H1 (cell line): ENCODE results near the gene MGME1. TPM values are rescaled to one million over a fixed set of nuclear protein-coding genes. Genes with fewer than 3 reads are reported as not detected.
A peak's percentile ranks its signal among the peaks of the same experiment; 100 is the strongest.

Experiments used
- CTCF ChIA-PET: fragments of 300-600 bp; sonication (Branson Sonifier 250); formaldehyde crosslinking; loops from one replicate; lab custom pipeline; 2021; ENCODE audit not compliant: partially characterized antibody; lab: Charles Lee
- POLR2A ChIA-PET: fragments of 300-600 bp; sonication (Branson Sonifier 250); formaldehyde crosslinking; loops from one replicate; lab custom pipeline; 2021; ENCODE audit warnings: inconsistent platforms; ENCODE audit not compliant: partially characterized antibody; lab: Charles Lee
- DNase-seq, 2 experiments: peaks; one replicate each; pipeline versions ENCODE4 v3.0.0 to v3.0.0-alpha.2; 2010 to 2022; ENCODE audit warnings: low spot score in 2 of 2, low read depth in 1 of 2, mixed read lengths in 1 of 2
- FAIRE-seq: peaks from 2 replicates; lab custom pipeline; 2011; peaks lifted over from hg19 to GRCh38; lab: Jason Lieb, UNC
- H2AFZ ChIP-seq: 2 replicates; pipeline ENCODE4 v1.8.1; 2012; ENCODE audit warnings: low read length, inconsistent platforms
- H2AK5ac ChIP-seq: 2 replicates; pipeline ENCODE4 v1.6.1; 2013; ENCODE audit warnings: low read depth, low read length
- H2BK120ac ChIP-seq: replicated peaks from 2 replicates; pipeline ENCODE3; 2013; ENCODE audit warnings: low read depth, low read length, inconsistent platforms
- H2BK12ac ChIP-seq: 2 replicates; pipeline ENCODE4 v1.6.1; 2013; ENCODE audit warnings: low read depth, low read length
- H2BK15ac ChIP-seq: 2 replicates; pipeline ENCODE4 v1.6.1; 2013; ENCODE audit warnings: low read length
- H2BK20ac ChIP-seq: 2 replicates; pipeline ENCODE4 v1.6.1; 2013; ENCODE audit warnings: low read length
- H2BK5ac ChIP-seq: 2 replicates; pipeline ENCODE4 v1.6.1; 2013; ENCODE audit warnings: low read depth, low read length
- H3K14ac ChIP-seq: 2 replicates; pipeline ENCODE4 v1.6.1; 2013; ENCODE audit warnings: inconsistent platforms; ENCODE audit not compliant: insufficient read length
- H3K18ac ChIP-seq: 2 replicates; pipeline ENCODE4 v1.6.1; 2013; ENCODE audit warnings: low read length; ENCODE audit errors: extremely low read depth
- H3K23ac ChIP-seq: 2 replicates; pipeline ENCODE4 v1.6.1; 2013; ENCODE audit warnings: inconsistent platforms; ENCODE audit not compliant: insufficient read length
- H3K23me2 ChIP-seq: 2 replicates; pipeline ENCODE4 v1.6.1; 2013; ENCODE audit warnings: low read depth, low read length
- H3K27ac ChIP-seq: 2 replicates; pipeline ENCODE4 v1.6.1; 2011; ENCODE audit warnings: low read depth, low read length, inconsistent platforms
- H3K27me3 ChIP-seq, 4 experiments: replicated peaks in 1 of 4; 1 replicate in 1 of 4; 2 replicates in 3 of 4; pipeline versions ENCODE4 v1.6.1 to v1.8.1; 2011 to 2013; ENCODE audit warnings: low read length in 3 of 4, mild to moderate bottlenecking in 3 of 4, inconsistent platforms in 2 of 4, mixed read lengths in 2 of 4, moderate library complexity in 1 of 4; ENCODE audit not compliant: control insufficient read depth in 3 of 4, insufficient read depth in 3 of 4; ENCODE audit errors: extremely low read depth in 1 of 4
- H3K36me3 ChIP-seq, 4 experiments: 2 replicates each; pipeline versions ENCODE4 v1.6.1 to v1.8.1; 2011 to 2013; ENCODE audit warnings: mild to moderate bottlenecking in 4 of 4, low read length in 3 of 4, moderate library complexity in 2 of 4, control low read depth in 1 of 4, inconsistent platforms in 1 of 4; ENCODE audit not compliant: insufficient read depth in 4 of 4, control insufficient read depth in 2 of 4
- H3K4ac ChIP-seq: replicated peaks from 2 replicates; pipeline ENCODE3; 2013; ENCODE audit warnings: low read length, low read depth, mixed read lengths, inconsistent platforms; ENCODE audit not compliant: insufficient read length
- H3K4me1 ChIP-seq, 4 experiments: replicated peaks in 1 of 4; 1 replicate in 1 of 4; 2 replicates in 3 of 4; pipeline versions ENCODE4 v1.6.1 to v1.8.1; 2011 to 2013; ENCODE audit warnings: low read length in 3 of 4, inconsistent platforms in 2 of 4, mixed read lengths in 1 of 4; ENCODE audit not compliant: insufficient read depth in 4 of 4, control insufficient read depth in 3 of 4
- H3K4me2 ChIP-seq, 2 experiments: 2 replicates each; pipeline versions ENCODE4 v1.6.1 to v1.8.1; 2011 to 2013; ENCODE audit warnings: low read depth in 2 of 2, low read length in 2 of 2, control low read depth in 1 of 2, inconsistent platforms in 1 of 2, mild to moderate bottlenecking in 1 of 2; ENCODE audit not compliant: insufficient read depth in 1 of 2
- H3K4me3 ChIP-seq, 4 experiments: fragments of 200-600, 300-600 bp in 1 of 4; sonication (generic), shearing (Covaris generic), sonication (Bioruptor Twin) in 1 of 4; 2 replicates each; pipeline versions ENCODE4 v1.5.1 to v1.8.1; 2011 to 2016; ENCODE audit warnings: low read length in 4 of 4, low read depth in 3 of 4, control low read depth in 2 of 4, inconsistent platforms in 2 of 4, mild to moderate bottlenecking in 2 of 4, mixed read lengths in 1 of 4, moderate library complexity in 1 of 4; ENCODE audit not compliant: insufficient read depth in 2 of 4; ENCODE audit errors: extremely low read depth in 1 of 4
- H3K56ac ChIP-seq: replicated peaks from 2 replicates; pipeline ENCODE3; 2013; ENCODE audit warnings: low read depth, mild to moderate bottlenecking, mixed read lengths, low read length, inconsistent platforms; ENCODE audit not compliant: insufficient read length
- H3K79me1 ChIP-seq: 2 replicates; pipeline ENCODE4 v1.6.1; 2013; ENCODE audit warnings: low read depth, low read length, control low read depth
- H3K79me2 ChIP-seq, 2 experiments: 2 replicates each; pipeline versions ENCODE4 v1.6.1 to v1.8.1; 2012 to 2013; ENCODE audit warnings: low read length in 2 of 2, mild to moderate bottlenecking in 2 of 2, inconsistent platforms in 1 of 2; ENCODE audit not compliant: insufficient read depth in 2 of 2, control insufficient read depth in 1 of 2
- H3K9ac ChIP-seq, 4 experiments: replicated peaks in 1 of 4; 1 replicate in 1 of 4; 2 replicates in 3 of 4; pipeline versions ENCODE4 v1.6.1 to v1.8.1; 2011 to 2013; ENCODE audit warnings: low read depth in 3 of 4, low read length in 3 of 4, control low read depth in 2 of 4, mild to moderate bottlenecking in 2 of 4, moderate library complexity in 2 of 4, inconsistent platforms in 1 of 4; ENCODE audit errors: extremely low read depth in 1 of 4
- H3K9me3 ChIP-seq, 2 experiments: 2 replicates each; pipeline versions ENCODE4 v1.6.1 to v1.8.1; 2012 to 2013; ENCODE audit warnings: mild to moderate bottlenecking in 2 of 2, moderate library complexity in 2 of 2, control low read depth in 1 of 2, inconsistent platforms in 1 of 2, low read depth in 1 of 2, low read length in 1 of 2, mixed read lengths in 1 of 2; ENCODE audit not compliant: insufficient read depth in 2 of 2
- H4K20me1 ChIP-seq, 2 experiments: replicated peaks in 1 of 2; 2 replicates each; pipeline versions ENCODE3 to v1.8.1; 2011 to 2013; ENCODE audit warnings: inconsistent platforms in 2 of 2, low read length in 2 of 2, mild to moderate bottlenecking in 1 of 2; ENCODE audit not compliant: insufficient read depth in 2 of 2, control insufficient read depth in 1 of 2
- H4K5ac ChIP-seq: 2 replicates; pipeline ENCODE4 v1.6.1; 2013; ENCODE audit warnings: low read length, low read depth, mixed read lengths, inconsistent platforms; ENCODE audit not compliant: insufficient read length
- H4K8ac ChIP-seq: 2 replicates; pipeline ENCODE4 v1.8.0; 2013; ENCODE audit warnings: mild to moderate bottlenecking, moderate library complexity, low read length, inconsistent platforms; ENCODE audit not compliant: insufficient read depth; ENCODE audit errors: extremely low read depth
- H4K91ac ChIP-seq: replicated peaks from 2 replicates; pipeline ENCODE3; 2013; ENCODE audit warnings: low read length, mixed read lengths, inconsistent platforms; ENCODE audit not compliant: insufficient read length
- CHD1 ChIP-seq: IDR thresholded peaks from 2 replicates; pipeline ENCODE4 v1.6.1; 2012; ENCODE audit warnings: low read depth, low read length, improper control_type of control experiment
- MAFK ChIP-seq: IDR thresholded peaks from 2 replicates; pipeline ENCODE4 v1.6.1; 2012; ENCODE audit warnings: low read depth, mild to moderate bottlenecking, improper control_type of control experiment, low read length
- POLR2A ChIP-seq, 2 experiments: IDR thresholded peaks; 1 replicate in 1 of 2; 2 replicates in 1 of 2; pipeline ENCODE4 v1.6.1; 2011; ENCODE audit warnings: low read depth in 2 of 2, low read length in 2 of 2, mild to moderate bottlenecking in 2 of 2; ENCODE audit errors: control extremely low read depth in 1 of 2
- USF2 ChIP-seq: IDR thresholded peaks from 2 replicates; pipeline ENCODE4 v1.6.1; 2011; ENCODE audit warnings: low read length, improper control_type of control experiment
- WGBS, 2 experiments: shearing (Covaris generic) in 1 of 2; methylation state at CpG; one replicate each; pipeline versions ENCODE4 v1.1.6 to v1.1.7; 2013 to 2015; ENCODE audit warnings: low lambda C conversion rate in 2 of 2, mixed read lengths in 2 of 2, inconsistent platforms in 1 of 2, low coverage in 1 of 2, missing lambda C conversion rate in 1 of 2; ENCODE audit not compliant: insufficient replicate concordance in 2 of 2, insufficient coverage in 1 of 2, insufficient read length in 1 of 2; ENCODE audit errors: extremely low coverage in 1 of 2, missing lambda C conversion rate in 1 of 2; 5-methylcytosine and 5-hydroxymethylcytosine counted together
- polyA plus RNA-seq, 7 experiments: library from polyadenylated mRNA; depleted of rRNA in 3 of 7; stranded (reverse) in 5 of 7; unstranded in 2 of 7; fragments of >200 nt in 5 of 7; fragments of 200-250 nt in 2 of 7; gene quantifications; 1 replicate in 5 of 7; 2 replicates in 1 of 7; 4 replicates in 1 of 7; pipeline versions ENCODE4 v1.2.1 to v1.2.3, GENCODE V29; 2011 to 2013; ENCODE audit warnings: missing spikeins in 2 of 7, mixed read lengths in 2 of 7
- total RNA-seq: library from RNA; stranded (reverse); fragmentation: NEBNext Ultra II Directional; extraction: Animal tissue kit (Norgen Biotek cat#: 25700); gene quantifications from 2 replicates; pipeline ENCODE4 v1.2.1, GENCODE V29; 2021

Gene MGME1
- total and polyA plus RNA-seq, 2 of the 8 experiments (the other 6 are each of a cell fraction or from before 2014, with no cell fraction given): 27.7 to 59.0 TPM

DNA sequence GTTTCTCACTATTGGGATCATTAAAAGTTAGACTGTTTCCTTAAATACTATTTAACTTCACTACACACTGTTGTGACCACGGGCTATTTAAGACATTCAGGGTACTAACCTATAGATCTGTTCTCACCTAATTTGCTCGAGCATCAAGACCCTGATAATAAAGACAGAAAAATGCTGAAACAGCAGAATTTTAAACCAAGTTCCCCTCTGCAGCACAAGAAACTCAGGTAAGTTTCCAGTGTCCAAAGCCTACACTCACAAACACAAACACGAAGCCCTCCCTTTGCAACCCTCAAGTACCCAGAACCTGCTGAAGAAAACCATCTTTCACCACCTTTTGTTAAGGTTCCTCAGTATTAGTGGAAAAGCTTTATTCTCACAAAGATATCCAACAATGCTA lies 4.2 kb upstream of the MGME1 start:
- CTCF ChIA-PET: interaction anchor here (0.6 to 2.0 kb wide), 6 partner anchors 16 to 90 kb away, joined by 3 to 8 read pairs (median 4); no protein-coding TSS in a partner anchor
- H3K9me3 ChIP-seq: no peaks in the 10 kb centered on the region
- POLR2A ChIA-PET: interaction anchor here (0.6 to 20.7 kb wide), 7 partner anchors 8 to 93 kb away, joined by 3 to 424 read pairs (median 9); partner anchors contain the start of gene OVOL2
- FAIRE-seq (no peak), DNase-seq (no peak)
- no peak overlapping the region for H2BK15ac ChIP-seq
- no peak for TF ChIP-seq USF2
- peak; percentile 65; the same call in 1 of the 2 replicates for TF ChIP-seq CHD1
- peak in 1 of 2 experiments; percentile 30; a peak in 2 of 3 replicates for TF ChIP-seq POLR2A (IDR thresholded peaks at IDR 0.05; ENCODE audit: control extremely low read depth in 1 of 2, low read depth in 2 of 2, low read length in 2 of 2)
- peak; percentile 92 for TF ChIP-seq MAFK
- no peak overlapping the region for H2BK5ac ChIP-seq
- H4K5ac ChIP-seq: no peak overlapping the region
- H3K4me1 ChIP-seq: peaks cover 2 to 19% (median 15%) of the 10 kb centered on the region in 4 experiments; a peak in 6 of 7 replicates
- 0 out of 2 replicates have a peak overlapping the region, but pooled peaks have one; percentile 4 for H3K27ac ChIP-seq
- H2AK5ac ChIP-seq: no peak overlapping the region
- no peak overlapping the region for H3K56ac ChIP-seq
- WGBS, 2 experiments: 56% methylated on average over 3 of the region's 3 CpGs; no CpG with 5 or more reads in 1 of the 2 experiments
- peak overlapping the region; percentile 76 to 98 for H3K4me2 ChIP-seq
- H3K4me3 ChIP-seq: peak overlapping the region in 2 of 4 experiments; percentile 77 to 94; a peak in 3 of 8 replicates
- no peak overlapping the region for H2BK12ac ChIP-seq
- H2BK120ac ChIP-seq: no peak overlapping the region
- no peaks in the 10 kb centered on the region for H3K79me1 ChIP-seq
- H3K27me3 ChIP-seq: no peaks in the 10 kb centered on the region
- no peak overlapping the region for H3K23ac ChIP-seq
- peaks cover 44 to 47% of the 10 kb centered on the region in 2 experiments for H4K20me1 ChIP-seq
- peaks cover 0 to 27% (median 0%) of the 10 kb centered on the region in 4 experiments; a peak in 1 of 8 replicates for H3K36me3 ChIP-seq
- H2BK20ac ChIP-seq: no peak overlapping the region
- H3K79me2 ChIP-seq: peaks cover 87 to 97% of the 10 kb centered on the region in 2 experiments
- H3K9ac ChIP-seq: no peak overlapping the region; a peak in 2 of 7 replicates
- no peak overlapping the region for H3K14ac ChIP-seq
- no peak overlapping the region for H3K18ac ChIP-seq
- H3K4ac ChIP-seq: no peak overlapping the region
- peaks cover 11% of the 10 kb centered on the region for H3K23me2 ChIP-seq
- H2AFZ ChIP-seq: no peak overlapping the region
- H4K91ac ChIP-seq: no peak overlapping the region
- H4K8ac ChIP-seq: no peak overlapping the region
